Measurements from ENCODE around the gene KIAA0232.

- TF ChIP-seq POLR2A (IDR thresholded peaks at IDR 0.05; ENCODE audit: low read length) (peak; percentile 22), GATA1 (IDR thresholded peaks at IDR 0.05; ENCODE audit: low read depth, low read length) (no peak)
Measured at GRCh38 chr4:6926681-6927478, 144.4 kb downstream of the KIAA0232 start.
